GM21619 (cell line): Measurements from ENCODE around the gene GPX7.

ENCODE experiments used
- ATAC-seq: cut with Tn5 transposase; IDR thresholded peaks from one replicate; pipeline ENCODE4 v1.9.1; 2021; ENCODE audit not compliant: unreplicated experiment

The GPX7 gene

DNA sequence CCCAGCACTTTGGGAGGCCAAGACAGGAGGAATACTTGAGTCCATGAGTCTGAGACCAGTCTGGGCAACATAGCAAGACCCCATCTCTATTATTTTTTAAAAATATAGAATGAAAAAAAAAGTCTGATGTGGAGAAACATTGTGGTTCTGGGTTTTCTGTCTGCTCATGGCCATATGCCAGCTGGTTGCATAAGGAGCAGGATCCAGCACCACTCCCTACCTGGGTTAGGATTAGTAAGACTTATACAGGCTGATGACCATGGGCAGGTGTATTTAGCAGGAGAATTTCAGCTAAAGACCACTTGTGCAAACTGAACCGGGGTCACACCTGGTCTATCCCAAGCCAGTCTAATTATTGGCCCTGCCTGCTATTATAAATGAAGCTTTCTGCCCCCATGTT lies 16.7 kb upstream of the GPX7 start:
- ATAC-seq: no peak

DNA sequence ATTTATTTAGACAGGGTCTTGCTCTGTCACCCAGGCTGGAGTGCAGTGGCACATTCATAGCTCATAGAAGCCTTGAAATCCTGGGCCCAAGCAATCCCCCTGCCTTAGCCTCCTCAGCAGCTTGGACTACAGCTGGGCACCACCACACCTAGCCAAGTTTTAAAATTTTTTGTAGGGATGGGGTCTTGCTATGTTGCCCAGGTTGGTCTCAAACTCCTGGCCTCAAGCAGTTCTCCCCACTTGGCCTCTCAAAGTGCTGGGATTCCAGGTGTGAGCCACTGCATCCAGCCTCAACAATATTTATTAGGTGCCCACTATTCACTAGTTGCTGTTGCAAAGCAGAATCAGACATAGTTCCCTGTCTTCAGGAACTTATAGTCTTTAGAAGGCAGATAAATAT lies 14.1 kb upstream of the GPX7 start:
- no peak for ATAC-seq

DNA sequence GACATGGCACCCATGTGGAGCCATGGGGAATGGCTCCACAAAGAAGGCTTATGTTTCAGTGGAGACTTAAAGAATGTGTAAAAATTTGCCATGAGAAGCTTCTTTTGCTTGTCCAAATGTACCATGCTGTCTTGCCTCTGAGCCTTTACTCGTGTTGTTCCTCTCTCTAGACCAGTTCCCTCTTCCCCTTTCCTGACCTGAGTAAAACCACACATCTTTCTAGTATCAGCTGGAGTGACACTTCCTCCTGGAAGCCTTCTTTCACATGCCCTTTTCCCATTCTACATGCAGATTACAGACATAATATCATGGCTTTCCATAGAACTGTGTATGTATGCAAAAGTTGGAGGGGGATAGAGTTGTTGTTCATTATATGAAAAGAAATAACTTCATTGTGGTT lies 13.6 kb upstream of the GPX7 start:
- no peak for ATAC-seq

- ATAC-seq: no peak
These were observed 11.9 kb upstream of the GPX7 start for GRCh38 chr1:52590266-52590665.

DNA sequence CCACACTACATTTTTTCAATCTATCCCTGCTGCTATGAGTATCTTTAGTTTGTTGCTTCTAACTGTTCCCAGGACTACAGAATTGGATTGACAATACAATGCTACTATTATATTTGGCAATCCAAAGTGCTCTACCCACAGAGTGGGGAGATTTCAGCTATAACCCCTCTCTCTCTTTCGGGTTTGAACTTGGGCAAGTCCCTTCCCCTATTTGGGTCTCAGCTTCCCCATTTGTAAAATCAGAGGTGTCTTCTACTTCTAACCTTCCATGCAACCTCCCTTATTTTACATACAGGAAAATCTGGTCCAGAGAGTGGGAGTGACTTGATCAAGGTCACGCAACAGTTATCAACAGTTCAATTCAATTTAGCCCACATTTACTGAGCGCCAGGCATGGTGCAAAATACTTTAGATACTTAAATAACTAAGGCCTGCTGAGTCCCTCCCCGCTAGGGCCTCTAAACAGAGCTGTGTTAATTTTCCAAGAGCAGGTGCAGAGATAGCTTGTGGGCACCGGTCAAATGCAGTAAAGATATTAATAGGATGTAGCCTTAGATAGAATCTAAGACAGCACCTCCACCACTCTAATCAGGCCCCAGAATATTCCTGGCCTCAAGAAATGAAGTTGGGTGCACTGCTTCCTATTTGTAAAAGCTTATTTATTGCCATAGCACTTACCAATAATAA lies 9.4 kb upstream of the GPX7 start:
- no peak for ATAC-seq

GRCh38 chr1:52593495-52593894 lies 8.7 kb upstream of the GPX7 start:
- ATAC-seq: no peak

DNA sequence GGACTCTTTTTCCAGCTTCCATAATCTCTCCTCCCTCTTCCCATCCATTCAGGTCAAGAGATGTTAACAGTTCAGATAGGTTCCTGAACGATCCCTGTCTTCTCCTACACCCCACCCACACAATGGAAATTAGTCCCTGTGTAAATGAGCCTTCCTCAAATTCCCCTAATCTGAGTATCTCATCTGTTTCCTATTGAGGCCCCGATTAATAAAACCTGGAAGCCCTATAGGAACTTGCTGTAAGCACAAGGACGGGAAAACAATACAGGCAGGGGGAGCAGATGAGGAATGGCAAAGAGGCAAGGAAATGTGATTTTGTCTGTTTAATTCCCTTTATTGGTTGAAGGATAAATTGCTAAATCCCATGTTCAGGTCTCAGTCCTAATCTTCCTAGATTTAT lies 7.1 kb upstream of the GPX7 start:
- ATAC-seq: no peak

GRCh38 chr1:52597912-52598311 lies 4.3 kb upstream of the GPX7 start:
- no peak for ATAC-seq

GRCh38 chr1:52598729-52599128 lies 3.4 kb upstream of the GPX7 start:
- ATAC-seq: no peak

DNA sequence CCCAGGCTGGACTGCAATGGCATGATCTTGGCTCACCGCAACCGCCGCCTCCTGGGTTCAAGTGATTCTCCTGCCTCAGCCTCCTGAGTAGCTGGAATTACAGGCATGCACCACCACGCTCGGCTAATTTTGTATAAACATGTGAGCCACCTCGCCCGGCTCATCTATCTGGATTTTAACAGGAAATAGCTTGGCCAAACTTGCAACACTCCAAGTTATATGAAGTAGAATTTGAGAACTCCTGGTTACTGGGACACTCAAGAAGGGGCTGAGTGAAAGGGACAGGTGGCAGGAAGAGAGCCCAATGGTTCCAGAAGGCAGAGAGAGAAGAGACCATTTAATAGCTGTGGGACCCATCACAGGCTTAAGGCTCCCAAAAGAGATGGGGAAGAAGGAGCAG lies 2.9 kb upstream of the GPX7 start:
- ATAC-seq: no peak

- no peak for ATAC-seq
These were observed 1.5 kb upstream of the GPX7 start for GRCh38 chr1:52600533-52601179.

- no peak for ATAC-seq
These were observed 652 bp upstream of the GPX7 start for GRCh38 chr1:52601519-52601918.

GRCh38 chr1:52602856-52603600 lies 857 bp downstream of the GPX7 start:
- ATAC-seq: no peak

DNA sequence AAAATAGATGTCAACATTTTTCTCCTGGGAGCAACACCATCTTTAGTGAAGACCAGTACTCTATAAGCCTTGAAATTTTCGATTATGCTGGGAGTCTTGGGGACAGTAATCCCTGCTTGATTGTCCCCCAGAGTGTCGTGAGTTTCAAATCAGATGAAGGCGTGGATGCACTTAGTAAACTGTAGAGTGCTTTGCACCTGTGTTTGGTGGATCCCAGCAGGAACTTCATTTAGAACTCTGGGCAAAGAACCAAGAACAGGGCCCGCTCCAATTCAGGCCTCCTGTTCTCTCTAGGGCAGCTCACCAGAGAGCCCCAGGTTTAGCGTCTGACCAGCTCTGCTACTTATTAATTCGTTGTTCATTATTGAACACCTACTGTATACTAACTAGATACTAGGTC lies 1.5 kb downstream of the GPX7 start:
- ATAC-seq: no peak

DNA sequence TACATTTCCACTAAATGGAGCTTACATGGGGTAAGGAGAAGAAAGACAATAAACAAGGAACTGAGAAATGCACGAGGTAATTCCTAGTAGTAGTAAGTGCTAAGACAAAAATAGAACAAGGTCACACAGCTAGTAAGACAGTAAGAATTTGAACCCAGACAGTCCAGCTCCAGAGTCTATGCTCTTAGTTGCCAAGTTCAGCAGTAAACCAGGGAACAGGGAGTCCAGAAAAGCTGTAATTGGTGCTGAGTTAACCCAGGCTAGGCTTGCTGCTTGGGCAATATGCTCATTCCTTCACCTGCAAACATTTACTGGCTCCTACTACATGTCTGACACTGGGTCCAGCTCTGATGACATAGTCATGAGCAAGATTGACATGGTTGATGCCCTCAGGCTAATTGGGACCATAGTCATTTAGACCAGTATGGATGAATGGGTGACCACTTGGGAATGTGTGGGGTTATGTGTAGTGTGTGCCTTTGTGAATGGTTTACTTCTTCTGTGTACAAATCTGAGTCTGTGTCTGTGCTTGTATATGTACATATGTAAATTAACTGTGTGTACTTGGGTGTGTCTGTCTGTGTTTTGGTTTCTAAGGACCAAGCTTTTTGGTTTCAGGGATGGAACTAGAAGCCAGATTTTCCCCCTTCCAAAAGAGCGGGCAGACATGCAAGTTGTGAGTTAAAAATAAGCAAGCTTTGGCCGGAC lies 2.0 kb downstream of the GPX7 start:
- ATAC-seq: no peak

DNA sequence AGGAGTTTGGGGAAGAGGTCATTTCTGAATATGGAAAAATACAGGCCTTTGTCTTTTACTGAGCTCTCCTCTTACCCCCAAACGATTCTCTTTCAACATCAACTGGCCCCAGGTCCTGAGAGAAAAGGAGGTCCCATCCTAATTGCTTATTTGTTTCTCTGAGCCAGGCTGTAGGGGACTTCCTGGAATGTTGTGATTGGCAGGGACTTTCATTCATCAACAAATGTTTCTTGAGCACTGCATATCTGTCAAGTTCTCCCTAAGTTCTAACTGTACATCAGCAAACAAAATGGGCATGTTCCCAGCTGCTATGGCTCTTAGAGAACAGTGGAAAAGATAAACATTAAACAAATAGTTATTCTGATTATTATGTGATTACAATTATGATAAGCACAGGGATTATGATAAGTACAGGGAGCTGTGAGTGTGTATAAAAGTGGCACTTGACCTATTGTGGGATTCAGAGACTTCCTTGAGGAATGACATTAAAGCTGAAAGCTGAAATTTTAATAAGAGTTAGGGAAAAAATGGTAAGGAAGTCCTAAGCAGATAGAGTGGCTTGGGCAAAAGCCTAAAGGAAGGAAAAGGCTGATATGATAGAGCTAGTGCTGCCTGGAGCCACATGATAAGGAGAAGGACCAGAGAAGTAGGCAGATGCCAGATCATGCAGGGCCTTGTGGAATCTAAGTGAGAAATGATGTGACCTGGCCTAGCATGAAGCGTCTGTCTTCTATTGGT lies 11.6 kb downstream of the GPX7 start:
- ATAC-seq: no peak

DNA sequence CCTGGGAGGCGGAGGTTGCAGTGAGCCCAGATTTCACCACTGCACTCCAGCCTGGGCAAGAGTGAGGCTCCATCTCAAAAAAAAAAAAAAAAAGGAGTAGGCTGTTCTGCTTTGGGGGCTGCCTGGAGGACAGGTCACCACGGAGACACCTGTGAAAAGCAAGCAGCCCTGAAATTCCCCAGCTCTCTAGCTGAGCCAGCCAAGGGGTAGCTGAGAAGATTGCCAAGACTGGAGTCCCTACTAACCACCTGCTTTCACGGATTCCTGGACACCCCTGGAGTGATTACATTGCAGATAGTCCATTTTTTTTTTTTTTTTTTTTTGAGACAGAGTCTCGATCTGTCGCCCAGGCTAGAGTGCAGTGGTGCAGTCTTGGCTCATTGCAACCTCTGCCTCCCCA lies 12.5 kb downstream of the GPX7 start:
- ATAC-seq: no peak

- ATAC-seq: no peak
These were observed 13.4 kb downstream of the GPX7 start for GRCh38 chr1:52615489-52616042.

DNA sequence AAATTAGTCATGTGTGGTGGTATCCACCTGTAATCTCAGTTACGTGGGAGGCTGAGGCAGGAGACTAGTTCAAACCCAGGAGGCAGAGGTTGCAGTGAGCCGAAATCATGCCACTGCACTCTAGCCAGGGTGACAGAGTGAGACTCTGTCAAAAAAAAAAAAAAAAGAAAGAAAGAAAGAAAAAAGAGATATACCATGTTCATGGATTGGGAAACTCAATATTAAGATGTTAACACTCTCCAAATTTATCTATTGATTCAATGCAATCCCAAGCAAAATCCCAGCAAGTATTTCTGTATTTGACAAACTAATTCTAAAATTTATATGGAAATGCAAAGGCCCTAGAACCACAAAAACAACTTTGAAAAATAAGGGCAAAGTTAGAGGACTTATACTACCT lies 19.8 kb downstream of the GPX7 start:
- no peak for ATAC-seq

- ATAC-seq: no peak
These were observed 21.6 kb downstream of the GPX7 start for GRCh38 chr1:52623812-52624211.

- ATAC-seq: no peak
These were observed 24.9 kb downstream of the GPX7 start for GRCh38 chr1:52627028-52627427.
